ENCODE results near the gene TMEM114.

The TMEM114 gene

DNA sequence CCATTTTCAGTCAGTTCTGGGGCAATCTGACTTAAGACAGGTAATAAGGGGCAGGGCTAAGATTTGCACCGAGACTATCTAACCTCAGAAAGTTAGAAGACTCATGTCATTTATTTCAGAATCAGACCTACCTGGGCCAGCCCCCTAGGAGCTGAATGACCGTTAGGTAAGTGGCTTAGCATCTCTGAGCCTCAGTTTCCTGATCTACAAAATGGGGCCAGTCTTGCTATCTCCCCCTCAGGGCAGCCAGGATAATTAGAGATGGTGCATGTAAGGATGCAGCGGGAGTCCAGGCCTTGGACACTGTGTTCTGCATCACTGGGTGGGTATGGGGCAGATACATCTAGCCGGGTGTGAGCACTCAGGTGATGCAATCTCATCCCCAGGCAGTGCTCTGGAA is 20.8 kb upstream of the TMEM114 start:
- DNase-seq = no peak

DNA sequence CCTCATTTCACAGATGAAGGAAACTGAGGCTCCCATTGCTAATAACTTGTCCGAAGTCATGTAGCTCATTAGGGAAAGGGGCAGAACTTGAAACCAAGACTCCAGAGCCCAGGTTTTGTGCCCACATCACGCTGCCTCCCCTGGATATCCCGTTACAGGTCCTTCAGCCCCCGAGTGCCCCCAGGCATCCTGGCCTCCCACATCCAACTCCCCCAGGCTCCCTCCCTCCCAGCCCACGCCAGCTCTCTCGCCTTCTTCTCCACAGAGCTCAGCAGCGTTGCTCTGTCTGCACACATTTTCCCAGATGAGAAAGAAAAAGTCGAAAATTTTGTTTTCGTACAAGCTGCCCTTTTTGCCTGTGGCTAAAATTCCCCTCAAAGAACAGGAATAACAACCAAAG is 16.9 kb upstream of the TMEM114 start:
- DNase-seq = no peak

DNA sequence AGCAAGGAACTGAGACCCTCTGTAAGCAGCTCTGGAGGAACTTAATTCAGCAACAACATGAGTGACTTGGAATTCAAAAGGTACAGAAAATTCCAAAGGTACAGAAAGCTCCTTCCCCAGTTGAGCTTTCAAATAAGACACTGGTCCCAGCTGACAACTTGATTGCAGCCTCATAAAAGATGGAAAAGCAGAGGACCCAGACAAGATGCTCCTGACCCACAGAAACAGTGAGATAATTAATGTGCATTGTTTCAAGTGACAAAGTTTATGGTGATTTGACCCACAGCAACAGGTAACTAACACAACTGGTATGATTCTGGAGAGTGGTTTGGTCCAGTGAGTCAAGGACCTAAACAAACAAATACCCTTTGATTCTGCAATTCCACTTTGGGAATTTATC is 15.2 kb upstream of the TMEM114 start:
- DNase-seq = no peak

DNA sequence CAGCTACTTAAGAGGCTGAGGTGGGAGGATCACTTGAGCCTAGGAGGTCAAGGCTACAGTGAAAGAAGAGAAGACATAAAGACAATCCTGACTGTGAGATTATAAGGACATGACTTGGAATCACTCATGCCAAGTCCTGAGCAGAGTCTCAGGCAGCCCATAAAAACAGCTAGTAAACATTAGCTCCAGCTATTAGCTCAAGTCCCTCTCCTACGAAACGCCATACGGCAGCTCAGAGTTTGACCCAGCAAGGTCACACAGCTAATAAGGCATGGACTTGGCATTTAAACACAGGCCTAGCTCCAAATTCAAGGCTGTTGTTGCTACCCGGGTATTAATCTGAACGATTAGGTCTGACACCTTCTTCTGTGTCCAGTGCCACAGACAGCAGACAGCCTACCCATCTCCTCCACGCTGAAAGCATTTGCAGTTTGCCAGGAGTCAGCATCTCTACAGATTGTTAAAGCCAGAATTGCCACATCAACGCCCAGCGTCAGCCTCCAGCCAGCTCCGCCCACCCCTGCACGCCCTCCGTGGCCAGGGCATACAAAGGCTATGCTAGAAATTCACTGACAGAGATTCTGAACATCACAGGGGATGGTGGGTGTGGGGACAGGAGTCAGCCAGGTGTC is 9.9 kb upstream of the TMEM114 start:
- no peak for DNase-seq

DNA sequence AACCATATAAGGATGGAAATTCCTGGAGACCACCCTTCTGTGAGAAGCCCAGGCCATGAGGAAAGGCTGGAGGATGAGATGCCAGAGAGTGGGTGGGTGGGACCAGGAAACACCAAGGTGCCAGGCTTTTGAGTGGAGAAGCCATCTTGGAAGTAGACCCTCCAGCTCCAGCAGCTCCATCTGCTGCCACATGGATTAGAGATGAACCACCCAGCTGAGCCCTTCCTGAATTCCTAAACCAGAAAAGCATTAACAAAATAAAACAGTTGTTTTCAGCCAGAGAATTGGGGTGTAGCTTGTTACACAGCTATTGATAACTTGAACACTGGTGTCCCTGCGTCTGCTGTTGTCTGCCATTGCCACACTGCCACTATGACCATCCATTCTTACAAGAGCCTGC is 6.3 kb upstream of the TMEM114 start:
- no peak for DNase-seq

DNA sequence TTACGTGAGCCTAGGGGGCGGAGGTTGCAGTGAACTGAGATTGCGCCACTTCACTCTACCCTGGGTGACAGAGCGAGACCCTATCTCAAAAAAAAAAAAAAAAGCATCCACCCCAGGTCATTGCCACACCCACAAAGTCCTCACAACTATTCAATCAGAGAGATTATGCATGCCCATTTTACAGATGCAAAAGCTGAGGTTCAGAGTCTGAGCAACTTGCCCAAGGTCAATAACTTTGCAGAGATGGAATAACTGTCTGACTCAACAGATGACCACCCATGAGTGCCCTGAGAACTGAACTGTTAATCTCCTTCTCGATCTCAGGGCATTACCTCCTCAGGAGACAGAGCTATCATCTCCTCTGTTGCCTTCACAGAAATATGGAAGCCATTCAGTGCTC is 5.5 kb upstream of the TMEM114 start:
- DNase-seq = no peak

DNA sequence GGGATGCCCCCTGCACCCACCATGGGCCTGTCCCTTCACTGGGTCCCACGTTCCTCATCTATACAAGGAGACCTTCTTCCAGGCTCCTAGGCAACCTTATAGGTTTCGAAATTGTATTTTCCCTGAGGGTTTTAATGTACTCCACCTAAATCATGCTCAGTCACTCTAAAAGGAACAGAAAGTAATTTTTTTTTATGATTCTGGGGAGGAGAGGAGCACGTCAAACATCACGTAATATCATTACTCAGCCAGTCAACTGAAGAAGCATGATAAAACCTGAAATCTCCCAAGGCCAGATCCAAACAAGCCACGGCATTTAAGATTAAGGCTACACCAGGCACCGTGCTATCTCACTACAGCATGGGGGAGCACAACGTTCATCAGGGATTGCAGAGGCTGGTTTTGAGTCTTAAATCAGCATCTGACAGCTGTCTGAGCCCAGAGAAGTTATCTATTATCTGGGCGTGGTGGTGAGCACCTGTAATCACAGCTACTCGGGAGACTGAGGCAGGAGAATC is 3.9 kb upstream of the TMEM114 start:
- DNase-seq = no peak

DNA sequence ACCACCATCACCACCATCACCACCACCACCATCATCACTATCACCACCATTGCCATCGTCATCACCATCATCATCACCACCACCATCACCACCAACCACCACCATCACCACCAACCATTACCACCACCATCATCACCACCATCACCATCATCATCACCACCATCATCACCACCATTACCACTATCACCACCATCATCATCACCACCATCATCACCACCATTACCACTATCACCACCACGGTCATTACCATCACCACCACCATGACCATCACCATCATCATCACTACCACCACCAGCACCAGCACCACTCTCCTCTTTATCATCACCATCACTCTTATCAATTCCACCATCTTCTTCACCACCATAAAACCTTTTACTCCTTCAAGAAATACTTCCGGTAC is 1.1 kb upstream of the TMEM114 start:
- DNase-seq = no peak

DNA sequence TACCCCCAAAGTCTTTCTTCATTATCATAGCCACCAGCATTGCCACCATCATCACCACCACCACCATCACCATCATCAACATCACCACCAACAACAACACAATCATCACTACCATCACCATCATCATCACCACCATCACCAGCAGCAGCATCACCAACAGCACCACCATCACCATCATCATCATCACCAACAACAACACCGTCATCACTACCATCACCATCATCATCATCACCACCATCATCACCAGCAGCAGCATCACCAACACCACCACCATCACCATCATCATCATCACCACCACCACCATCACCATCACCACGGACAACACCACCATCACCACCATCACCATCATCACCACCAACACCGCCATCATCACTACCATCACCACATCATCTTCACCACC is 500 bp upstream of the TMEM114 start:
- no peak for DNase-seq

DNA sequence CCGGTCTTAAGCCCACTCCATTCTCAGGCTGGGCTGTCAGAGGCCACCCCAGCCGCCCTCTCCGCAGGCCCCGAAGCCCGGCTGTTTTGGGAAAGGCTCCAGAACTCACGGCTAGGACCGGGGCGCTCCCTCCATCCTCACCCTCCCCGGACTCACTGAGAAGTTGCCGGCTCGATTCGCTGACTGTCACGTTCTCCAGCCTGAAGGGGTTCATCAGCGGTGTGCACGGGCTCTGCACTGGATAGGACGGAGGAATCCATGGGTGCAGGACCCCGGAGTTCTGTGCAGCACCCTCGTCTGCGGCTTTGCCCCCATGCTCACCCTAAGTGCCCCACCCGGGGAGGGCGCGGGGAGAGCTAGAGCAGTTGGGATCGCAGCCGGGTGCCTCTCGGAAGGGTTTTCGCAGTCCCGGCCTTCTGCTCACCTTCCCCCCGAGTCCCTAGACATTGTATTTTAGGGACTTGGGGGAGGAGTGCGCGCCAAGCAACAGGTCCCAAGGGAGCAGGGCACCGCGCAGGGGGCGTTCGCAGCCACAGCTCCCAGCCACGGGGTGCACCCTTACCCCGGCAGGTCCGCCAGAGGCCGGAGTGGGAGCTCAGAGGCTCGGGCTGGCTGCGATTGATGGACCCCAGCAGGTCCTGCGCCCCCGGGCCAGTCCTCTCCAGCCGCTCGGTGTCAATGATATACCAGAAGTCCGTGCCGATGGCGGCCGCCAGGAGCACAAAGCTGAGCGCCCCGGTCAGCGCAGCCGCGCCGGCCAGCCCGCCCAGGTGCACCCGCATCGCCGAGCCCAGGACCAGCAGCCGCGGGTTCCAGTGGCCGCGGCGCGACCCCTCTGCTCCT is 1.0 kb downstream of the TMEM114 start:
- DNase-seq = no peak

DNA sequence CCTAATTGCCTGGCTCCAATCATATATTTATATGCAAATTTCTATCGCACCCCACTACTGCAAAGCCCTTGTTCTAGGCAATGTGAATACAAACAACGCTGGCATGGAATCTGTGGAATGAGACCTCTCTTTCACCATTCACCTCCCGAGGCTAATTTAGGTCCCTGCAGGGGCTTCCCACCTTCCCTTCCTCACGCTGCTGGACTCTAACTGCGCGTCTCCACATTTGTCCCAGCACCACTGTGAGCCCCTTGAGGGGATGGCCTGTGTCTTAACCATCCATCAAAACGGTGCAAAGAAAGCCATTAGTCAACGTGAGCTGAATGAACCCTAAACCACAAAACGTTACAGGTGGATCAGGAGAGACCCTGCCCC is 1.6 kb downstream of the TMEM114 start:
- DNase-seq = no peak

DNA sequence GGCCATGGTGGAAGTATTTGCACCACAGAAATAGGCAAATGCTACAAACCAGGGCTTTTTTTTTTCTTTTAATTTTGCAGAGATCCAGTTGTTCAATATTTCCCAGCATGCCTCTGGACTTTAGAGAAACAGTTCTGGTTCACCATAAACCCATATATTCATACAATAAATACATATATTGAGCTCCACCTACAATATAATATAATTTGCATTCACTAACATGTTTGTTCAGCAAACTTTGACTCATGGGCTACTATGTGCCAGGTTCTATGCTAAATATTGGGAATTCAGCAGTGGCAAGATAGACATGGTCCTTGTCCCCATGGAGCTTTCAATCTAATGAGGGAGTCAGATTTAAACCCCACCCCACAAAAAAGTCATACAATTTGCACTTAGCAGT is 3.2 kb downstream of the TMEM114 start:
- no peak for DNase-seq

DNA sequence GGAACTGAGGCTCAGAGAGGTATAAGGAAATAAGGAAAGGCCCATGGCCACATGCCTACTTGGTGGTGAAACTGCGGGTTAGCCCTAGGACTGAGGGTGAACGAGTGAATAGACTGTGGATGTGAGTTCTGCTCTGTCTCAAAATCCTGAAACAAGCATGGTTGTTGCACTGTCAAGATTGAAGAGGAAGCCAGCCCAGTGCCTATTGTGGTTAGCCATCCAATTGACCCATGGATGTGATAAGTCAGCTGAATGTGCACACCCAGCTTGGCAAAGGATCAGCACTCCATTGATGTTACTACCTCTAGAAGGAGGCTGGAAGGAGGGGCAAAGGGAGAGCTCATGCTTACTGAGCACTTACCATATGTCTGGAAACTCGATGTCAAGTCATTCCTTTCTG is 4.5 kb downstream of the TMEM114 start:
- no peak for DNase-seq

DNA sequence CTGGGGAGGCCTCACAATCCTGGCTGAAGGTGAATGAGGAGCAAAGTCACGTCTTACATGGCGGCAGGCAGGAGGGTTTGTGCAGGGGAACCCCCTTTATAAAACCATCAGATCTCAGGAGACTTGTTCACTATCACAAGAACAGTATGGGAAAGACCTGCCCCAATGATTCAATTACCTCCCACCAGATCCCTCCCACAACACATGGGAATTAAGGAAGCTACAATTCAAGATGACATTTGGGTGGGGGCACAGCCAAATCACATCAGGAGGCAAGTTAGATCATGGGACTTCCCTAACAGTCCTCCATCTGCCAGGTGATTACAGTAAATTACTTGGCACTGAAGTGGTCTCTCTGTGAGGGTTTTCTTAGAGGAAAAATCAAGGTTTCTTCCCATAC is 5.3 kb downstream of the TMEM114 start:
- DNase-seq = no peak

DNA sequence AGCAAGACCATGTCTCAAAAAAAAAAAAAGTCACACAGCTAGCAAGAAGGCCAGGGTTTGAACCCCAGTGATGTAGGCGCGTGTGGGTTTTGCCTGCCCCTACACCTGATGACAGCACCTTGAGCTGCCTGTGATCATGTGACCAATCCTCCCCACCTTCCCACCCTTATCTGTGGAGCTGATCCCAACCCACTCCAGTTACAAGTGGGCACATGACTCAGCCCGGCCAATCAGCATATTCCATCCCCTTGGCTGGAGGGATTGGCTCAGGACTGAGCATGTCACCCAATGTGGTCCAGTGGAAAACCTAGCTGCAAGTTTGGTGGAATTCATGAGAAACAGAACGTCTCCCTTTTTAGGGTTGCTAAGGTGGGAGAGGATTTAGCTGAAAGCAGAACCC is 6.6 kb downstream of the TMEM114 start:
- no peak for DNase-seq

DNA sequence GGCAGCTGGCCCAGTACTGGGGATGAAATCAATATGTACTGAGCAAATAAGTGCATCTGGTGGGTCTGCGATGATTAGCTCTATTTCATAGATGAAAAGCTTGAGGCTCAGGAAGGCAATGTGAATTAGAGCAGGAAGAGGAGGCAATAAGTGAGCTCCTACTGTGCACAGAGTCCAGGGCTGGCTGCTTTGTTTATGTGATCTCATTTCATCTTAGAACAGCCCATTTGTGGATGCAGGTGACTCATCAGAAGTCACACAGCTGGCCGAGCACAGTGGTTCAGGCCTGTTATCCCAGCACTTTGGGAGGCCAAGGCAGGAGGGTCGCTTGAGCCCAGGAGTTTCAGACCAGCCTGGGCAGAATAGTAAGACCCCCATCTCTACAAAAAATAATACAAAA is 7.1 kb downstream of the TMEM114 start:
- DNase-seq = no peak

DNA sequence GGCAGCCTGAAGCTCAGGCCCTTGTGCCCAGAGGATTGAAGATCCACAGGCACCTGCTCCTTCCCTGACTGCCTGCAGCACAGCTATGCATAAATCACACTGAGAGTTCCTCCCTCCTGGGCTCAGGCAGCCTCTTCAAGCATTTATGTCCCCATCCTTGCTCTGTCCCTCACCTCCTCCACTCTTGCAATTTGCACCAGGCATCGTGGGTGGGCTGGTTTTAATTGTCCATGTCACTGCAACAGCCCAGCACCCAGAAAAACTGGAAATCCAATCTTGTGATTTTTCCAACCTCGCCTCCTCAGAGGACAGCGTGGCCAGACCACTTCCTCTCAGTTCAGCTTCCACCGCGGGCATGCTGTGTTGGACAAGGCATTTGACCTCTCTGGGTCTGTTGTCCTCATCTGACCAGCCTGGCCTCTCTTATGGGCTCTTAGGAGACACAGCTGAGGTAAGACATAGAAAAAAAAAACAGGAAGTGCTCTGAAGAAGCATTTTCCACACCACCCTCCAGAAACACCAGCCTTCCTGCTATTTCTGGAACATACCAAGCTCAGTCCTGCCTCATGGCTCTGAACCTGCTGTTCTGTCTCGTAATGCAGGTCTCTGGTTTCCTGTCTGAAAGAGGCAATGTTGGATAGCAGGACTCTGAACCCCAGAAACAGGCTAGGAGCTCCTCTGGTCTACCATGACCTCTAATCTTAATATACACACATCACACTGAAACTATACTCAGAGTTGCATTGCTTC is 8.3 kb downstream of the TMEM114 start:
- DNase-seq = no peak

DNA sequence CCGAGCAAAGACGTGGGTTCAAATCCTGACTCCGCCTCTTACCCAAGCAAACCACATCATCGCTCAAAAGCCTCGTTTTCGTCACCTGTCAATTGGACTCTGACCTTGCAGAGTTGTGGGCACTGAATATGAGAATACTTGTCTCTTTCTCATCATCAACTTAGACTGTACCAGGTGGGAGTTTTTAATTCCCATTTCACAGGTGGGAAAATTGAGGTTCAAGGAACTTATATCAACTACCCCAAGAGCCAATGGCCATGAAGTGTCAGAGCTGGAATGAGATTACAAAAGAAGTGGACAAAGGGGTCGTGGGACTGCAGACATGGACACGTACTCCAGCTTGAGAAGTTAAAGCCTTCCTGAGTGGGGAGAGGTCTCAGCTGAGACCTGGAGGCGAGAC is 10.8 kb downstream of the TMEM114 start:
- no peak for DNase-seq

DNA sequence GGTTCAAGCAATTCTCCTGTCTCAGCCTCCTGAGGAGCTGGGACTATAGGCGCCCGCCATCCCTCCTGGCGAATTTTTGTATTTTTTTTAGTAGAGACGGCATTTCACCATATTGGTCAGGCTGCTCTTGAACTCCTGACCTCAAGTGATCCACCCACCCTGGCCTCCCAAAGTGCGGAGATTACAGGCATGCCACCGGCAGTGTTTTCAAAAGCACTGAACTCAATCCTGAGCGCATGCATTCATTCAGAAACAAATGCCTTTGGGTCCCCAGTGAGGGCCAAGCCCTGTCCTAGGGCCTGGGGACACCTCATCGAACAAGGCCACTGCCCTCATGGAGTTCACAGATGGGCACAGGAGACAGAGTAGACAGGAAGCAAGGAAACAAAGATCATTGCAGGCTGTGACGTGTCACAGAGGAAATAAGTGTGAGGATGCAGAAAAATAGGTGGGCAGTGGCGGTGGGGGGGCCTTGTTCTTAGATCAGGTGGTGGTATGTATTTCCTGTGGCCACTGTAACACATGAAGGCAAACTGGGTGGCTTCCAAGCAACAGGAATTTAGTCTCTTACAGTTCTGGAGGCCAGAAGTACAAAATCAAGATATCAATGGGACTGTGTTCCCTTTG is 12.5 kb downstream of the TMEM114 start:
- DNase-seq = no peak

DNA sequence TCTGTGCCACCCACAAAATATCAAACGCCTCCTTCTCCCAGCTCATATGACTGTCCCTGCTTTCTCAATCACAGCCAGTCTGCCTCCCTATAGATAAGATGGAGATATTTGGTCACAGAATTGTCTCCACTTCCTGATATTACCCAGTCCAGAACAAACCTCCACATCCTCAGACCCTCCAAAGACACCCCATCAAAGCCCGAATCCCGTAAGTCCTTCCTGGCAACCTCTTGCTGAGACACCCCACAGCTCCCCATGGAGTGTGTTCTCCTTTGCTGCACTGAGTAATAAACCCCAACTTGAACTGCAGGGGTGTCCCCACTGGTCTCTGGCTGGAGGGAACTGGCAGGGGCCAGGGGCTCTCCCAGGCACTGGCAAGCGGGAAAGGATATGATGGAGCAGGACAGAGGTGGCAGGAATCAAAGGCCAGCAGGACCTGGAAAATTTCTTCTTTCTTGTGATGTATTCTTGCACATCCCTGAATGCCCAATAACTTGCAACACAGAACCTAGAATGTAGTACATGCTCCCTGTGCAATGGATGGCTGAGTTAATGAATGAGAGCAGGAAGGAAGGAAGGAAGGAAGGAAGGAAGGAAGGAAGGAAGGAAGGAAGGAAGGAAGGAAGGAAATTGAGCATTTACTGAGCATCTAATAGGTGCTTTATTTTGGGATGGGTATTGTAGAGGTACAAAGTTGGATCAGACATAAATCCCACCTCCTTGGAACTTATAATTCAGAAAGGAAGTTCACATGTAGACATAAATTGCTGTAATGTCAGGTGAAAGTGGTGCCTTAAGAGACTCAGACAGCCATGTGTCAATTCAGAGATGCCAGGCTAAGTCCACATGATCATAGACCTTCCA is 13.9 kb downstream of the TMEM114 start:
- DNase-seq = no peak

DNA sequence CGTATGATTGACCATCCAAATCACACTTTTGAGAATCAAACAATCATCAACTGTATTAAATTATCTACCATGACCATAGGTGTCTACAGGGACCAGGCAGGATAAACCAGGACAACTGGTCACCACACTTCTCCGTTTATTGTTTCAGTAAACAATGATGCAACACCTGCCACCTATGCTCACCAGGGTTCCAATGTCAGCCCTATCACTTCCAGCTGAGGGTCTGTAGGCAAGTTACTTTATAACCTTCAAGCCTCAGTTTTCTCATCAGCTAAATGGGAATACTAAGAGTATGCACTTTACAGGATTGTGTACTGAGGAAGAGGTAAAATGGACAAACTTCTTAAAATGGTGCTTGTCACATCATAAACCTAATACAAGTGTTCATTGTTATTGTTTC is 14.9 kb downstream of the TMEM114 start:
- DNase-seq = no peak

DNA sequence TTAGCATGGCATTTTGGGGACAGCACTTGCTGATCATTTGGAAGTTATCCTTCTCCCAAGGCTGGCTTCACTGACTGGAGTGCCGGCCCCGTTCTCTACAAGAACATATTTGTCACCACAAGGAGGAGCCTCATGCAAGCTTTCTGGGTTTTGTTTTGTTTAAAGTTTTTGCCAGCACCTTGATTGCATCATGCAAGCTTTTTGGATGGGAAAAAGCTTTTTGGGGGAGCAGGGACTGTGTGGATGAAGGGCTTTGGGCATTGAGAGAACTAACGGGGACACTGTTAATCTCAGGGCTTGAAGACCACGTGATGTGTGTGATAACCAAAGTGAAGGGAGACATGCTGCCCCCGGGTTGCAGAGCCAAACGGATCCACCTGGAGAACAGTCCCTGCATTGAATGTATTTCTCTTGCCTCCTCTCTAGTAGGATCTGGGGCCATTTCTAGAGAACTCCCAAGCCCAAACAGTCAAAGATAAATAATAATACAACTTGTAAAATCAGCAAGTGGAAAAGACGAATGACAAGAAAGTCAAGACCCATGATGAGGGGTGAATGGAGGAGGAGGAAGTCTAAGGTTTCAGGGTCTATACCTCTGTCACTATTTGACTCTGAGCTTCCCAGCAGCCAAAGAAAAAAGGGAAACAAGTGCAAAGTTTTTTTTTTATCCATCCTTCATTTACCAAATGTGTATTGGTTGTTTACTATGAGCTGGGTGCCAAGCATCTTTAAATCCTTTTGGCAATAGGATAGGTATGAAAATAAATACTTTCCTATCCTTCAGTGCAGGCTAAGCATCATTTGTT is 17.2 kb downstream of the TMEM114 start:
- no peak for DNase-seq

All from activated CD4-positive, CD25-positive, alpha-beta regulatory T cell (primary cell).